Measurements from ENCODE around the gene USP7.

The USP7 gene

GRCh38 chr16:8925455-8925854, 38.3 kb downstream of the USP7 start:
- no peak for TF ChIP-seq CTCF (IDR thresholded peaks at IDR 0.05; ENCODE audit: insufficient read depth, low read depth, low read length, missing control alignments)
- DNase-seq (ENCODE audit: low read depth), result no peak
- H3K4me3 ChIP-seq (ENCODE audit: low read depth, low read length), result no peak overlapping the region

GRCh38 chr16:8924214-8924613, 39.5 kb downstream of the USP7 start:
- no peak for TF ChIP-seq CTCF (IDR thresholded peaks at IDR 0.05; ENCODE audit: insufficient read depth, low read depth, low read length, missing control alignments)
- DNase-seq (ENCODE audit: low read depth), result peak; percentile 44
- no peak overlapping the region for H3K4me3 ChIP-seq (ENCODE audit: low read depth, low read length)

GRCh38 chr16:8923199-8923598, 40.5 kb downstream of the USP7 start:
- no peak for DNase-seq (ENCODE audit: low read depth)
- TF ChIP-seq CTCF (IDR thresholded peaks at IDR 0.05; ENCODE audit: insufficient read depth, low read depth, low read length, missing control alignments), result no peak

GRCh38 chr16:8921347-8921984, 42.2 kb downstream of the USP7 start:
- H3K4me3 ChIP-seq (ENCODE audit: low read depth, low read length), result no peak overlapping the region
- TF ChIP-seq CTCF (IDR thresholded peaks at IDR 0.05; ENCODE audit: insufficient read depth, low read depth, low read length, missing control alignments), result no peak
- DNase-seq (ENCODE audit: low read depth), result no peak

More at GRCh38 chr16:8923199-8923598, 40.5 kb downstream of the USP7 start:
- H3K4me3 ChIP-seq (ENCODE audit: low read depth, low read length), result no peak overlapping the region

- peak; percentile 51 for DNase-seq (ENCODE audit: low read depth)
- no peak for TF ChIP-seq CTCF (IDR thresholded peaks at IDR 0.05; ENCODE audit: insufficient read depth, low read depth, low read length, missing control alignments)
- H3K4me3 ChIP-seq (ENCODE audit: low read depth, low read length), result no peak overlapping the region
Measured at GRCh38 chr16:8920645-8921346, 42.9 kb downstream of the USP7 start.

GRCh38 chr16:8919934-8920462, 43.7 kb downstream of the USP7 start:
- no peak overlapping the region for H3K4me3 ChIP-seq (ENCODE audit: low read depth, low read length)
- TF ChIP-seq CTCF (IDR thresholded peaks at IDR 0.05; ENCODE audit: insufficient read depth, low read depth, low read length, missing control alignments), result no peak
- DNase-seq (ENCODE audit: low read depth), result no peak
